Left lung (tissue), 10 donors: ENCODE measurements around the gene ERI3. TPM values are rescaled to one million over a fixed set of nuclear protein-coding genes. Genes with fewer than 3 reads are reported as not detected.
A peak's percentile ranks its signal among the peaks of the same experiment; 100 is the strongest.

Source experiments
- ATAC-seq: fragments of 200-7000 bp; cut with Tn5 transposase; one replicate; pipeline ENCODE4 v1.9.1; 2020; ENCODE audit warnings: moderate library complexity
- DNase-seq, 4 donors: peaks; one replicate each; pipeline ENCODE4 v3.0.0-alpha.2; 2013 to 2020
- H3K27ac ChIP-seq, 2 donors: fragments of 200-600 bp; sonication (generic) in 1 of 2; one replicate each; pipeline versions ENCODE4 v1.5.0 to v1.8.0; 2020 to 2021
- H3K27me3 ChIP-seq, 2 donors: fragments of 200-600 bp; sonication (generic) in 1 of 2; one replicate each; pipeline versions ENCODE4 v1.5.0 to v1.8.0; 2020 to 2021
- H3K36me3 ChIP-seq, 2 donors: fragments of 200-600 bp; sonication (generic) in 1 of 2; one replicate each; pipeline versions ENCODE4 v1.5.0 to v1.8.0; 2020 to 2021
- H3K4me1 ChIP-seq, 2 donors: fragments of 200-600 bp; one replicate each; pipeline ENCODE4 v1.8.0; 2021
- H3K4me3 ChIP-seq, 2 donors: fragments of 200-600 bp; sonication (generic) in 1 of 2; one replicate each; pipeline versions ENCODE4 v1.5.0 to v1.8.0; 2020 to 2021; ENCODE audit warnings: mild to moderate bottlenecking in 1 of 2
- H3K9me3 ChIP-seq, 2 donors: fragments of 200-600 bp; sonication (generic) in 1 of 2; one replicate each; pipeline versions ENCODE4 v1.5.0 to v1.8.0; 2020 to 2021
- CTCF ChIP-seq, 2 donors: fragments of 200-600 bp; sonication (generic) in 1 of 2; IDR thresholded peaks; one replicate each; pipeline versions ENCODE4 v1.5.0 to v1.8.0; 2021; ENCODE audit warnings: antibody characterized with exemption in 2 of 2
- intact Hi-C, 2 donors: fragments of 100-400 bp; cut with DNase I; formaldehyde crosslinking; loops; one replicate each; pipeline versions ENCODE4 v1.11.2 to v1.14.2; 2022
- polyA plus RNA-seq, 6 donors: library from polyadenylated mRNA; unstranded; fragments of 120-200 nt; gene quantifications; one replicate each; pipeline ENCODE4 v1.2.1, GENCODE V29; 2013; ENCODE audit not compliant: insufficient read length in 6 of 6
- total RNA-seq, 2 donors: library from RNA; stranded (reverse); fragmentation: NEBNext Ultra II Directional; extraction: Animal tissue kit (Norgen Biotek cat#: 25700); gene quantifications; one replicate each; pipeline ENCODE4 v1.2.1, GENCODE V29; 2021
- donor health status: DM: no; HTN: yes; CAD: no.
- donor health status: DM: no; HTN: no; CAD: no.

ERI3 gene
- total and polyA plus RNA-seq, 8 donors = 44.5 to 70.7 (median 65.3) TPM

GRCh38 chr1:44318097-44319088 is 36.7 kb downstream of the ERI3 start:
- DNase-seq (peak in 2 of 4 donors; percentile 9 to 11), ATAC-seq (peak; percentile 57)
- TF ChIP-seq CTCF (IDR thresholded peaks at IDR 0.05) = peak; percentile 86 to 87
- H3K27ac ChIP-seq = no peak overlapping the region
- peaks cover 0 to 52% of the 10 kb centered on the region in 2 donors for H3K36me3 ChIP-seq
- no peaks in the 10 kb centered on the region for H3K9me3 ChIP-seq
- H3K4me3 ChIP-seq = no peak overlapping the region
- no peaks in the 10 kb centered on the region for H3K4me1 ChIP-seq
- intact Hi-C loops = no loop called here
- H3K27me3 ChIP-seq = no peaks in the 10 kb centered on the region

GRCh38 chr1:44316231-44316759 is 38.8 kb downstream of the ERI3 start:
- Histone ChIP-seq H3K36me3 (peaks cover 0 to 73% of the 10 kb centered on the region in 2 donors), H3K4me1 (no peaks in the 10 kb centered on the region), H3K4me3 (no peak overlapping the region), H3K27ac (no peak overlapping the region), H3K27me3 (no peaks in the 10 kb centered on the region), H3K9me3 (no peaks in the 10 kb centered on the region)
- no peak for TF ChIP-seq CTCF (IDR thresholded peaks at IDR 0.05)
- ATAC-seq (no peak), DNase-seq (peak in 1 of 4 donors; percentile 16)
- intact Hi-C loops = no loop called here

- H3K4me1 ChIP-seq = no peaks in the 10 kb centered on the region
- no peaks in the 10 kb centered on the region for H3K27me3 ChIP-seq
- DNase-seq = no peak
- H3K4me3 ChIP-seq = no peak overlapping the region
- no peak overlapping the region for H3K27ac ChIP-seq
- ATAC-seq = no peak
- peaks cover 0 to 81% of the 10 kb centered on the region in 2 donors for H3K36me3 ChIP-seq
- TF ChIP-seq CTCF (IDR thresholded peaks at IDR 0.05) = no peak
- intact Hi-C loops = no loop called here
- H3K9me3 ChIP-seq = no peaks in the 10 kb centered on the region
Observed at GRCh38 chr1:44315521-44315920, 39.5 kb downstream of the ERI3 start.

- DNase-seq = no peak
- Histone ChIP-seq H3K9me3 (no peaks in the 10 kb centered on the region), H3K4me1 (no peaks in the 10 kb centered on the region), H3K4me3 (no peak overlapping the region), H3K27ac (no peak overlapping the region), H3K36me3 (peaks cover 0 to 82% of the 10 kb centered on the region in 2 donors), H3K27me3 (no peaks in the 10 kb centered on the region)
- intact Hi-C loops = no loop called here
- no peak for ATAC-seq
- no peak for TF ChIP-seq CTCF (IDR thresholded peaks at IDR 0.05)
Observed at GRCh38 chr1:44314452-44314851, 40.6 kb downstream of the ERI3 start.

GRCh38 chr1:44313265-44313918 is 41.7 kb downstream of the ERI3 start:
- H3K27me3 ChIP-seq = no peaks in the 10 kb centered on the region
- H3K27ac ChIP-seq = no peak overlapping the region
- no peak for TF ChIP-seq CTCF (IDR thresholded peaks at IDR 0.05)
- DNase-seq (no peak), ATAC-seq (no peak)
- H3K4me3 ChIP-seq = no peak overlapping the region
- no peaks in the 10 kb centered on the region for H3K9me3 ChIP-seq
- peaks cover 0 to 85% of the 10 kb centered on the region in 2 donors for H3K36me3 ChIP-seq
- intact Hi-C loops = no loop called here
- H3K4me1 ChIP-seq = no peaks in the 10 kb centered on the region
